Measurements from ENCODE around the gene ARL2BP.

Gene ARL2BP

GRCh38 chr16:57283214-57283958, 38.3 kb downstream of the ARL2BP start:
- no peak for DNase-seq

GRCh38 chr16:57283959-57284208, 38.8 kb downstream of the ARL2BP start:
- DNase-seq: no peak

GRCh38 chr16:57284209-57284951, 39.3 kb downstream of the ARL2BP start, which contains the start of gene PLLP:
TSS of gene PLLP (minus strand) at chr16:57284672. CDS start at chr16:57284540, 132 bp downstream.
- DNase-seq: peak; percentile 69

GRCh38 chr16:57284952-57285363, 39.9 kb downstream of the ARL2BP start:
- DNase-seq: no peak

GRCh38 chr16:57285379-57285778, 40.3 kb downstream of the ARL2BP start:
- no peak for DNase-seq

GRCh38 chr16:57289391-57290257, 44.6 kb downstream of the ARL2BP start:
- no peak for DNase-seq

GRCh38 chr16:57297856-57298255, 52.8 kb downstream of the ARL2BP start:
- DNase-seq: no peak

- no peak for DNase-seq
Observed at GRCh38 chr16:57299009-57299718, 54.1 kb downstream of the ARL2BP start.

- DNase-seq: peak; percentile 95
Observed at GRCh38 chr16:57299719-57300386, 54.8 kb downstream of the ARL2BP start.

- peak; percentile 99 for DNase-seq
Observed at GRCh38 chr16:57300387-57301125, 55.5 kb downstream of the ARL2BP start.

- no peak for DNase-seq
Observed at GRCh38 chr16:57301126-57301817, 56.2 kb downstream of the ARL2BP start.

Data from islet precursor cell (in vitro differentiated cells).